ENCODE data around the gene EPHA4.

DNA sequence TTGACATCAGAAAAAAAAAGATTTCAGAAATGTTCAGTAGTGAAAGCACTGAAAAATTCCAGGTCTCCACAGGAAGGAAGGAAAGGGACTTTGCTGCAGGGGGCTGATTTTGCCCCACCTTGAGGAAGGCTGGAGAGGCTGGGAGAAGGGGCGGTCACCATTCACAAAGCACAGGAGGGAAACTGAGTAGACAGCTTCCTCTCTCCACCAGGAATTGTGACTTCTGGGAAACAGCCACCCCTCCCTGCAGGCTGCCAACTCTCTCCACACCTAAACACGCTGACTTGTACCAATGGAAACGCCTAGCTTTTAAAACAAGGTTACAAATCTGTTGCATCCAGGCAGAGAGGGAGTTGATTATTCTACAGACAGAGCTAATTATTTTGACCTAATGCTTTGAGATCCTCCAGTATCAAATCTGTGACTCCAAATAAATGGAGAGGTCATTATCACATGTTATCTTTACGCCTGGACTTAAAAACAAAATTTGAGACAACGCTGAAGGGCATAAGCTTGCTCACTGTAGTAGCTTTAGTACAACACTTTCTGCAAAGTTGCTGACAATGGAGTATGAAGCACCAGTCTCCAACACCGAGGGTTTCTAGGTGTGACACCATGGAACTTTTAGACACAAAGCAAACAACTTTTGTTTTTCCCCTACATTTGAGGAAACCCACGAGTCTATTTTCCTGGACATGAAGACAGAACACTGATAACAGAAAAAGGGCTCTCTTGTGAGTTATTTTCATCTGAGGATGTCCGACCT lies 42.7 kb downstream of the EPHA4 start:
- TF ChIP-seq, protein P1, sequence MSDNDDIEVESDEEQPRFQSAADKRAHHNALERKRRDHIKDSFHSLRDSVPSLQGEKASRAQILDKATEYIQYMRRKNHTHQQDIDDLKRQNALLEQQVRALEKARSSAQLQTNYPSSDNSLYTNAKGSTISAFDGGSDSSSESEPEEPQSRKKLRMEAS (IDR thresholded peaks at IDR 0.05; ENCODE audit: low read depth) = no peak
- TF ChIP-seq, protein P2, sequence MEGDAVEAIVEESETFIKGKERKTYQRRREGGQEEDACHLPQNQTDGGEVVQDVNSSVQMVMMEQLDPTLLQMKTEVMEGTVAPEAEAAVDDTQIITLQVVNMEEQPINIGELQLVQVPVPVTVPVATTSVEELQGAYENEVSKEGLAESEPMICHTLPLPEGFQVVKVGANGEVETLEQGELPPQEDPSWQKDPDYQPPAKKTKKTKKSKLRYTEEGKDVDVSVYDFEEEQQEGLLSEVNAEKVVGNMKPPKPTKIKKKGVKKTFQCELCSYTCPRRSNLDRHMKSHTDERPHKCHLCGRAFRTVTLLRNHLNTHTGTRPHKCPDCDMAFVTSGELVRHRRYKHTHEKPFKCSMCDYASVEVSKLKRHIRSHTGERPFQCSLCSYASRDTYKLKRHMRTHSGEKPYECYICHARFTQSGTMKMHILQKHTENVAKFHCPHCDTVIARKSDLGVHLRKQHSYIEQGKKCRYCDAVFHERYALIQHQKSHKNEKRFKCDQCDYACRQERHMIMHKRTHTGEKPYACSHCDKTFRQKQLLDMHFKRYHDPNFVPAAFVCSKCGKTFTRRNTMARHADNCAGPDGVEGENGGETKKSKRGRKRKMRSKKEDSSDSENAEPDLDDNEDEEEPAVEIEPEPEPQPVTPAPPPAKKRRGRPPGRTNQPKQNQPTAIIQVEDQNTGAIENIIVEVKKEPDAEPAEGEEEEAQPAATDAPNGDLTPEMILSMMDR (IDR thresholded peaks at IDR 0.05) = no peak
- TF ChIP-seq USF1 (IDR thresholded peaks at IDR 0.05; ENCODE audit: borderline replicate concordance, low read depth) (no peak), CHD2 (IDR thresholded peaks at IDR 0.05; ENCODE audit: low read length, partially characterized antibody) (no peak)
